ENCODE measurements around the gene ATP8B2.
A peak's percentile ranks its signal among the peaks of the same experiment; 100 is the strongest.
"Not testable (repeated sequence)": the region's sequence is repeated elsewhere in the genome, so short reads cannot be mapped to it uniquely, and the experiment has no call there.

The ATP8B2 gene

GRCh38 chr1:154312229-154313065 lies 12.9 kb upstream of the ATP8B2 start:
- not testable (repeated sequence) for ATAC-seq (ENCODE audit: low read depth); H3K27me3 Mint-ChIP-seq; H3K4me1 Mint-ChIP-seq; DNase-seq (ENCODE audit: low spot score in 2 of 2); H3K9me3 Mint-ChIP-seq; H3K36me3 Mint-ChIP-seq; H3K27ac Mint-ChIP-seq; H3K4me3 Mint-ChIP-seq

GRCh38 chr1:154313066-154313356 lies 12.3 kb upstream of the ATP8B2 start:
- peaks cover 4% of the 10 kb centered on the region for H3K27me3 Mint-ChIP-seq
- H3K9me3 Mint-ChIP-seq: peaks cover 2% of the 10 kb centered on the region
- H3K27ac Mint-ChIP-seq: no peak overlapping the region
- no peak overlapping the region for H3K4me3 Mint-ChIP-seq
- no peaks in the 10 kb centered on the region for H3K4me1 Mint-ChIP-seq
- DNase-seq (ENCODE audit: low spot score in 2 of 2) (no peak), ATAC-seq (ENCODE audit: low read depth) (no peak)
- peaks cover 1% of the 10 kb centered on the region for H3K36me3 Mint-ChIP-seq

GRCh38 chr1:154314226-154314625 lies 11.1 kb upstream of the ATP8B2 start:
- H3K27me3 Mint-ChIP-seq; ATAC-seq (ENCODE audit: low read depth); H3K36me3 Mint-ChIP-seq; DNase-seq (ENCODE audit: low spot score in 2 of 2); H3K9me3 Mint-ChIP-seq; H3K27ac Mint-ChIP-seq; H3K4me1 Mint-ChIP-seq; H3K4me3 Mint-ChIP-seq: not testable (repeated sequence)

GRCh38 chr1:154316704-154317103 lies 8.6 kb upstream of the ATP8B2 start:
- no peak overlapping the region for H3K27ac Mint-ChIP-seq
- H3K27me3 Mint-ChIP-seq: peaks cover 10% of the 10 kb centered on the region
- H3K36me3 Mint-ChIP-seq: peaks cover 1% of the 10 kb centered on the region
- no peak for ATAC-seq (ENCODE audit: low read depth)
- DNase-seq (ENCODE audit: low spot score in 2 of 2): no peak
- H3K9me3 Mint-ChIP-seq: peaks cover 2% of the 10 kb centered on the region
- no peak overlapping the region for H3K4me3 Mint-ChIP-seq
- no peaks in the 10 kb centered on the region for H3K4me1 Mint-ChIP-seq

- Mint-ChIP-seq H3K4me3 (no peak overlapping the region), H3K4me1 (no peaks in the 10 kb centered on the region), H3K27ac (no peak overlapping the region), H3K36me3 (no peaks in the 10 kb centered on the region), H3K27me3 (peaks cover 10% of the 10 kb centered on the region), H3K9me3 (peaks cover 2% of the 10 kb centered on the region)
- ATAC-seq (ENCODE audit: low read depth) (no peak), DNase-seq (ENCODE audit: low spot score in 2 of 2) (no peak)
These were observed 6.9 kb upstream of the ATP8B2 start for GRCh38 chr1:154318386-154318785.

GRCh38 chr1:154320882-154321608 lies 4.3 kb upstream of the ATP8B2 start, which contains the start of gene AQP10:
Gene AQP10, plus strand, starts transcription at chr1:154321093. Its CDS starts 63 bp downstream, at chr1:154321156.
- Mint-ChIP-seq H3K27ac (no peak within 1 kb of the TSS), H3K9me3 (peaks cover 2% of the 10 kb centered on the region), H3K36me3 (no peaks in the 10 kb centered on the region), H3K27me3 (peaks cover 9% of the 10 kb centered on the region), H3K4me3 (no peak within 1 kb of the TSS), H3K4me1 (peaks cover 5% of the 10 kb centered on the region)
- no peak for ATAC-seq (ENCODE audit: low read depth)
- no peak for DNase-seq (ENCODE audit: low spot score in 2 of 2)

GRCh38 chr1:154321609-154321934 lies 3.8 kb upstream of the ATP8B2 start:
- not testable (repeated sequence) for DNase-seq (ENCODE audit: low spot score in 2 of 2); H3K27ac Mint-ChIP-seq; H3K4me3 Mint-ChIP-seq; ATAC-seq (ENCODE audit: low read depth); H3K36me3 Mint-ChIP-seq; H3K9me3 Mint-ChIP-seq; H3K27me3 Mint-ChIP-seq
- peaks cover 11% of the 10 kb centered on the region for H3K4me1 Mint-ChIP-seq

- DNase-seq (ENCODE audit: low spot score in 2 of 2): no peak
- H3K27me3 Mint-ChIP-seq: peaks cover 6% of the 10 kb centered on the region
- H3K4me3 Mint-ChIP-seq: no peak overlapping the region
- no peaks in the 10 kb centered on the region for H3K36me3 Mint-ChIP-seq
- H3K4me1 Mint-ChIP-seq: peaks cover 25% of the 10 kb centered on the region
- no peak overlapping the region for H3K27ac Mint-ChIP-seq
- ATAC-seq (ENCODE audit: low read depth): no peak
- no peaks in the 10 kb centered on the region for H3K9me3 Mint-ChIP-seq
These were observed 1.8 kb upstream of the ATP8B2 start for GRCh38 chr1:154323493-154323892.

- H3K9me3 Mint-ChIP-seq: no peaks in the 10 kb centered on the region
- peak overlapping the region; percentile 90 for H3K4me3 Mint-ChIP-seq
- H3K4me1 Mint-ChIP-seq: peaks cover 28% of the 10 kb centered on the region
- H3K27me3 Mint-ChIP-seq: peaks cover 6% of the 10 kb centered on the region
- no peak for ATAC-seq (ENCODE audit: low read depth)
- H3K36me3 Mint-ChIP-seq: no peaks in the 10 kb centered on the region
- H3K27ac Mint-ChIP-seq: peak overlapping the region; percentile 92
- DNase-seq (ENCODE audit: low spot score in 2 of 2): no peak
These were observed 1.1 kb upstream of the ATP8B2 start for GRCh38 chr1:154324241-154324640.

GRCh38 chr1:154325583-154326545 lies 539 bp downstream of the ATP8B2 start:
- Mint-ChIP-seq H3K9me3 (no peaks in the 10 kb centered on the region), H3K27me3 (peaks cover 6% of the 10 kb centered on the region), H3K27ac (peak overlapping the region; percentile 92), H3K36me3 (peaks cover 2% of the 10 kb centered on the region), H3K4me1 (peaks cover 42% of the 10 kb centered on the region), H3K4me3 (peak overlapping the region; percentile 90)
- DNase-seq (ENCODE audit: low spot score in 2 of 2) (peak in 1 of 2 donors; percentile 52), ATAC-seq (ENCODE audit: low read depth) (peak; percentile 7)

- H3K9me3 Mint-ChIP-seq: no peaks in the 10 kb centered on the region
- H3K27me3 Mint-ChIP-seq: peaks cover 2% of the 10 kb centered on the region
- ATAC-seq (ENCODE audit: low read depth) (no peak), DNase-seq (ENCODE audit: low spot score in 2 of 2) (no peak)
- peak overlapping the region; percentile 92 for H3K27ac Mint-ChIP-seq
- H3K4me1 Mint-ChIP-seq: peaks cover 43% of the 10 kb centered on the region
- H3K36me3 Mint-ChIP-seq: peaks cover 3% of the 10 kb centered on the region
- H3K4me3 Mint-ChIP-seq: peak overlapping the region; percentile 90
These were observed 1.5 kb downstream of the ATP8B2 start for GRCh38 chr1:154326546-154327465.

GRCh38 chr1:154327466-154328317 lies 2.4 kb downstream of the ATP8B2 start:
- ATAC-seq (ENCODE audit: low read depth) (peak; percentile 39), DNase-seq (ENCODE audit: low spot score in 2 of 2) (peak; percentile 33 to 45)
- H3K27me3 Mint-ChIP-seq: no peaks in the 10 kb centered on the region
- peaks cover 10% of the 10 kb centered on the region for H3K36me3 Mint-ChIP-seq
- peaks cover 43% of the 10 kb centered on the region for H3K4me1 Mint-ChIP-seq
- H3K9me3 Mint-ChIP-seq: no peaks in the 10 kb centered on the region
- peak overlapping the region; percentile 92 for H3K4me3 Mint-ChIP-seq
- H3K27ac Mint-ChIP-seq: peak overlapping the region; percentile 92

All from memory B cell (primary cell).